GM12878 (cell line): ENCODE results near the gene DDIT3. TPM values are rescaled to one million over a fixed set of nuclear protein-coding genes. Genes with fewer than 3 reads are reported as not detected.

Experiments used
- ATAC-seq: fragments of 200-7000 bp; cut with Tn5 transposase; 3 replicates; pipeline ENCODE4 v1.9.1; 2020; ENCODE audit warnings: mild to moderate bottlenecking, moderate library complexity
- BruUV-seq: library from RNA; stranded (reverse); fragments of 400-500 nt; replicated peaks from 2 replicates; lab custom pipeline; 2021; lab: Mats Ljungman, UMichigan
- CTCF ChIA-PET: fragments of 300-600 bp; sonication (Branson Sonifier 250); formaldehyde crosslinking; extraction: SDS; loops from one replicate; lab custom pipeline; 2021; ENCODE audit warnings: inconsistent platforms; lab: Yijun Ruan, JAX
- POLR2A ChIA-PET: fragments of 350-600 bp; formaldehyde crosslinking; extraction: SDS; loops from one replicate; lab custom pipeline; 2021; ENCODE audit warnings: inconsistent platforms; lab: Charles Lee
- RAD21 ChIA-PET: fragments of 300-600 bp; sonication (Branson Sonifier 250); formaldehyde crosslinking; loops from one replicate; lab custom pipeline; 2023; ENCODE audit warnings: antibody characterized with exemption; ENCODE audit not compliant: unreplicated experiment; lab: Charles Lee
- SMC1A ChIA-PET: fragments of 300-600 bp; sonication (Branson Sonifier 250); formaldehyde crosslinking; loops from one replicate; lab custom pipeline; 2023; ENCODE audit not compliant: unreplicated experiment, uncharacterized antibody; lab: Charles Lee
- DNase-seq: peaks from one replicate; pipeline ENCODE4 v3.0.0-alpha.2; 2011; ENCODE audit warnings: low read depth, low spot score
- FAIRE-seq: peaks from 3 replicates; lab custom pipeline; 2011; peaks lifted over from hg19 to GRCh38; lab: Jason Lieb, UNC
- H2AFZ ChIP-seq: 2 replicates; pipeline ENCODE4 v1.6.0; 2011; ENCODE audit warnings: low read depth, low read length, control low read depth; ENCODE audit not compliant: control insufficient read depth
- H3K27ac ChIP-seq: 2 replicates; pipeline ENCODE4 v1.5.1; 2011; ENCODE audit warnings: control low read depth; ENCODE audit not compliant: control insufficient read depth, insufficient read depth
- H3K27me3 ChIP-seq, 2 experiments: replicated peaks in 1 of 2; 2 replicates each; pipeline versions ENCODE4 v1.6.0 to v1.6.1; 2011; ENCODE audit warnings: low read length in 1 of 2; ENCODE audit not compliant: control insufficient read depth in 2 of 2, insufficient read depth in 2 of 2
- H3K36me3 ChIP-seq, 2 experiments: 2 replicates each; pipeline ENCODE4 v1.5.1; 2011; ENCODE audit warnings: low read length in 1 of 2; ENCODE audit not compliant: control insufficient read depth in 2 of 2, insufficient read depth in 2 of 2
- H3K4me1 ChIP-seq: 2 replicates; pipeline ENCODE4 v1.6.1; 2011; ENCODE audit warnings: mild to moderate bottlenecking, low read length, moderate library complexity, mixed read lengths; ENCODE audit not compliant: control insufficient read depth, insufficient read depth
- H3K4me2 ChIP-seq: 2 replicates; pipeline ENCODE4 v1.6.0; 2011; ENCODE audit warnings: control low read depth; ENCODE audit not compliant: control insufficient read depth, insufficient read depth
- H3K4me3 ChIP-seq: fragments of 200-600 bp; sonication (generic); 2 replicates; pipeline ENCODE4 v1.5.1; 2016
- H3K79me2 ChIP-seq: 2 replicates; pipeline ENCODE4 v1.6.0; 2011; ENCODE audit warnings: low read length; ENCODE audit not compliant: control insufficient read depth, insufficient read depth
- H3K9ac ChIP-seq: 2 replicates; pipeline ENCODE4 v1.8.0; 2011; ENCODE audit warnings: low read length, control low read depth, mixed read lengths; ENCODE audit not compliant: control insufficient read depth, insufficient read depth
- H3K9me3 ChIP-seq: replicated peaks from 3 replicates; pipeline ENCODE4 v1.5.1; 2011; ENCODE audit warnings: mild to moderate bottlenecking, low read length; ENCODE audit not compliant: control insufficient read depth, insufficient read depth
- H4K20me1 ChIP-seq: 2 replicates; pipeline ENCODE4 v1.6.0; 2011; ENCODE audit not compliant: control insufficient read depth, insufficient read depth
- BACH1 ChIP-seq: fragments of 450-650 bp; IDR thresholded peaks from 2 replicates; pipeline ENCODE4 v1.6.1; 2017; ENCODE audit warnings: mild to moderate bottlenecking, borderline replicate concordance
- BMI1 ChIP-seq: fragments of 450-650 bp; IDR thresholded peaks from 2 replicates; pipeline ENCODE4 v1.6.1; 2016; ENCODE audit warnings: mild to moderate bottlenecking, moderate library complexity, borderline replicate concordance
- CBFB ChIP-seq: IDR thresholded peaks from 2 replicates; pipeline ENCODE4 v1.6.1; 2016; ENCODE audit warnings: antibody characterized with exemption, low read depth
- CTCF ChIP-seq, 3 experiments: IDR thresholded peaks in 2 of 3; conservative IDR thresholded peaks in 1 of 3; 2 replicates each; pipeline ENCODE4 v1.5.1; 2011; ENCODE audit warnings: low read depth in 3 of 3, low read length in 3 of 3, mild to moderate bottlenecking in 3 of 3, control low read depth in 2 of 3, moderate library complexity in 2 of 3, inconsistent platforms in 1 of 3, mixed read lengths in 1 of 3; ENCODE audit not compliant: control insufficient read depth in 2 of 3, insufficient read depth in 1 of 3; ENCODE audit errors: extremely low read depth in 1 of 3
- EZH2 ChIP-seq: IDR thresholded peaks from 2 replicates; pipeline ENCODE4 v1.6.1; 2012; ENCODE audit warnings: low read depth, mild to moderate bottlenecking, control low read depth, inconsistent platforms, low read length, borderline replicate concordance; ENCODE audit not compliant: control insufficient read depth
- FOXK2 ChIP-seq: fragments of 450-650 bp; IDR thresholded peaks from 2 replicates; pipeline ENCODE4 v1.6.1; 2017; ENCODE audit warnings: mild to moderate bottlenecking, moderate library complexity
- HDGF ChIP-seq: fragments of 450-650 bp; IDR thresholded peaks from 2 replicates; pipeline ENCODE4 v1.6.1; 2016; ENCODE audit warnings: antibody characterized with exemption
- IRF4 ChIP-seq: IDR thresholded peaks from 2 replicates; pipeline ENCODE4 v1.6.1; 2011; ENCODE audit warnings: low read depth, low read length
- PKNOX1 ChIP-seq: fragments of 450-650 bp; IDR thresholded peaks from 2 replicates; pipeline ENCODE4 v1.6.1; 2016; ENCODE audit warnings: mild to moderate bottlenecking
- PRDM15 ChIP-seq: fragments of 450-650 bp; formaldehyde crosslinking; IDR thresholded peaks from 2 replicates; pipeline ENCODE4 v1.4.0; 2020; ENCODE audit warnings: mild to moderate bottlenecking, moderate library complexity
- RAD51 ChIP-seq: fragments of 450-650 bp; IDR thresholded peaks from 2 replicates; pipeline ENCODE4 v1.6.1; 2016; ENCODE audit warnings: moderate library complexity, mild to moderate bottlenecking, inconsistent platforms
- SKIL ChIP-seq: fragments of 450-650 bp; IDR thresholded peaks from 2 replicates; pipeline ENCODE4 v1.6.1; 2017; ENCODE audit warnings: mild to moderate bottlenecking, low read depth, inconsistent platforms; ENCODE audit not compliant: poor library complexity, severe bottlenecking
- WRNIP1 ChIP-seq: IDR thresholded peaks from 2 replicates; pipeline ENCODE4 v1.6.1; 2011; ENCODE audit warnings: low read depth, low read length, improper control_type of control experiment, borderline replicate concordance
- ZNF207 ChIP-seq: fragments of 450-650 bp; IDR thresholded peaks from 2 replicates; pipeline ENCODE4 v1.6.1; 2014; ENCODE audit warnings: antibody characterized with exemption, mild to moderate bottlenecking, borderline replicate concordance
- whole genome bisulfite sequencing: methylation state at CpG from one replicate; pipeline ENCODE4 v1.1.6; 2016; ENCODE audit warnings: low lambda C conversion rate; ENCODE audit not compliant: insufficient replicate concordance, insufficient coverage; ENCODE audit errors: missing lambda C conversion rate; 5-methylcytosine and 5-hydroxymethylcytosine counted together
- in situ Hi-C: fragments of 300-500 bp; cut with MboI; formaldehyde crosslinking; loops from 9 replicates; pipeline ENCODE4 v1.14.3; 2018; ENCODE audit warnings: mixed read lengths
- intact Hi-C: fragments of 100-400 bp; cut with micrococcal nuclease; formaldehyde crosslinking; loops from one replicate; pipeline ENCODE4 v1.14.2; 2022; ENCODE audit not compliant: unreplicated experiment
- polyA plus RNA-seq, 11 experiments: library from polyadenylated mRNA; depleted of rRNA in 4 of 11; unstranded in 6 of 11; stranded (reverse) in 5 of 11; fragments of >200 nt; fragmentation: Nextera tagmentation in 4 of 11; fragmentation: Illumina TruSeq in 1 of 11; extraction: Ambion mirVana in 4 of 11; extraction: Trizol in 1 of 11; gene quantifications; 1 replicate in 1 of 11; 2 replicates in 10 of 11; pipeline versions ENCODE4 v1.2.1 to v1.2.3, GENCODE V29; 2011 to 2016; ENCODE audit warnings: inconsistent platforms in 2 of 11, missing spikeins in 2 of 11, low read depth in 1 of 11
- total RNA-seq, 4 experiments: library from RNA; depleted of rRNA in 3 of 4; stranded (reverse); fragments of >200 nt in 3 of 4; fragmentation: Illumina TruSeq in 1 of 4; extraction: Trizol in 1 of 4; gene quantifications; 2 replicates each; pipeline versions ENCODE4 v1.2.1 to v1.2.3, GENCODE V29; 2013 to 2021

Gene DDIT3
- total and polyA plus RNA-seq, 10 of the 15 experiments (the other 5 are each of a cell fraction or from before 2014, with no cell fraction given): 9.2 to 28.9 (median 15.5) TPM

- TF ChIP-seq SKIL: no peak
- no peak for TF ChIP-seq EZH2
Measured at GRCh38 chr12:57568838-57569237, 48.5 kb upstream of the DDIT3 start (continued).

- in situ Hi-C loops (no loop called here), intact Hi-C loops (no loop called here)
- Histone ChIP-seq H3K27ac (no peak overlapping the region), H2AFZ (no peak overlapping the region), H3K9ac (no peak overlapping the region), H3K4me3 (no peak overlapping the region), H4K20me1 (no peaks in the 10 kb centered on the region), H3K79me2 (no peaks in the 10 kb centered on the region), H3K4me2 (no peak overlapping the region), H3K36me3 (no peaks in the 10 kb centered on the region), H3K9me3 (no peaks in the 10 kb centered on the region), H3K4me1 (no peaks in the 10 kb centered on the region), H3K27me3 (no peaks in the 10 kb centered on the region)
- FAIRE-seq: no peak
- ChIA-PET POLR2A (no interaction called here), CTCF (interaction anchor here (1.0 kb wide), 1 partner anchor 104 kb away, joined by 3 read pairs; the partner anchor contains the start of gene GLI1), SMC1A (no interaction called here), RAD21 (no interaction called here)
- no peak for DNase-seq
- no TSS peak for BruUV-seq
- ATAC-seq: no peak
- WGBS: 15% methylated on average over 7 of the region's 7 CpGs
- TF ChIP-seq ZNF207 (no peak), PKNOX1 (no peak), CBFB (no peak), BMI1 (no peak), HDGF (no peak), PRDM15 (CRISPR knock-in tag) (no peak), RAD51 (no peak), WRNIP1 (no peak), BACH1 (no peak), CTCF (IDR thresholded peaks at IDR 0.05 in 2 of 3, conservative IDR thresholded peaks at IDR 0.05 in 1 of 3; ENCODE audit: control insufficient read depth in 2 of 3, extremely low read depth in 1 of 3, insufficient read depth in 1 of 3, low read depth in 3 of 3, low read length in 3 of 3) (no peak), FOXK2 (no peak), IRF4 (no peak)
Measured at GRCh38 chr12:57564178-57564740, 43.9 kb upstream of the DDIT3 start.
